WTC11 (cell line): ENCODE results near the gene CELF2.

Experiments
- CBFB ChIP-seq: sonication (generic); formaldehyde crosslinking; IDR thresholded peaks from 2 replicates; pipeline ENCODE4 v1.8.1; 2022; ENCODE audit warnings: mild to moderate bottlenecking, low read depth, missing genetic modification reagents
- CTCF ChIP-seq: fragments of 200-600 bp; IDR thresholded peaks from 2 replicates; pipeline ENCODE4 v1.8.0; 2022; ENCODE audit warnings: antibody characterized with exemption
- ESRRA ChIP-seq: sonication (generic); formaldehyde crosslinking; IDR thresholded peaks from 2 replicates; pipeline ENCODE4 v1.8.1; 2022; ENCODE audit warnings: mild to moderate bottlenecking, missing genetic modification reagents, borderline replicate concordance
- NR3C1 ChIP-seq: sonication (generic); formaldehyde crosslinking; conservative IDR thresholded peaks from 2 replicates; pipeline ENCODE4 v1.8.1; 2023; ENCODE audit warnings: low read depth, mild to moderate bottlenecking, missing genetic modification reagents
- SOX15 ChIP-seq: fragments of 250-450 bp; sonication (Bioruptor Pico); IDR thresholded peaks from 2 replicates; pipeline ENCODE4 v1.9.0; 2021; ENCODE audit warnings: mild to moderate bottlenecking
- ZNF232 ChIP-seq: sonication (generic); formaldehyde crosslinking; IDR thresholded peaks from 2 replicates; pipeline ENCODE4 v1.8.0; 2022; ENCODE audit warnings: mild to moderate bottlenecking, missing genetic modification reagents

DNA sequence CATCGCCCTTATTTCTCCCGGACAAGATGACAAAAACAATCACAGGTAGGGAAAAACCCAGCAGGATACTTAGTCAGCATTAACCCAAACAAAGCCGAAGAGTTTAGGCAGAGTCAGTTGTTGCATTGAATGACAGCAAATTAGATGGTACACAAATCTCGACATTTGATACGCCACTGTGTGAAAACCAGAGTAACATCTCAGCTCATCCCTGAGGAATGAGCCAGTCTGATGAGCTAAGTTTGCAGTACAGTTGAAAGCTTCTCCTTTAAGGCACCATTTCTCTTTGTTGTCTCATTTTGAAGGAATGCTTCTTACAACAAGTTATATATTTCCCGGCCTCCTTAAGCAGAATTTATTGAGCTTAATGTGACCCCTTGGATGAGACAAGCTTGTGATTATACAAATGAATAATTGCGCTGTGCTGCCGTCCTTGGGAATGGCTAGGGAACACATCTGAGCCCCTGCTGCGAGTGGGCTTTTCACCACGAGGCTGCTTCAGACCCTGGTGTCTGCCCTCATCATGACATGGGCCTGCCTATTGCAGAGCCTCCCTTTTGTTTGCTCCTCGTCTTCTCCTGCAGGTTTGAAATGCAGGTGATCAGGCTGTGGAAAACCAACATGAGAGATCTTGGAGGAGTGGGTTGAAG is 137.3 kb downstream of the CELF2 start:
- no peak for TF ChIP-seq CTCF
- TF ChIP-seq NR3C1 (CRISPR knock-in tag), result no peak
- no peak for TF ChIP-seq CBFB (CRISPR knock-in tag)
- no peak for TF ChIP-seq ESRRA (CRISPR knock-in tag)
- TF ChIP-seq ZNF232 (CRISPR knock-in tag), result no peak
- no peak for TF ChIP-seq SOX15
